Bronchial epithelial cell (primary cell): Measurements from ENCODE around the gene HOXB5. TPM values are rescaled to one million over a fixed set of nuclear protein-coding genes. Genes with fewer than 3 reads are reported as not detected.

Experiments used
- DNase-seq: peaks from one replicate; pipeline ENCODE4 v3.0.0-alpha.2; 2010; ENCODE audit warnings: low read depth
- FAIRE-seq: peaks from 2 replicates; lab custom pipeline; 2011; peaks lifted over from hg19 to GRCh38; lab: Jason Lieb, UNC
- H3K27me3 ChIP-seq: 2 replicates; pipeline ENCODE4 v1.5.1; 2011; ENCODE audit warnings: low read length; ENCODE audit not compliant: control insufficient read depth, insufficient read depth
- H3K36me3 ChIP-seq: 2 replicates; pipeline ENCODE4 v1.5.1; 2011; ENCODE audit warnings: low read length; ENCODE audit not compliant: control insufficient read depth, insufficient read depth
- H3K4me3 ChIP-seq: 2 replicates; pipeline ENCODE4 v1.5.1; 2011; ENCODE audit warnings: mild to moderate bottlenecking, low read depth, low read length, control low read depth
- CTCF ChIP-seq: IDR thresholded peaks from 2 replicates; pipeline ENCODE4 v1.5.1; 2011; ENCODE audit warnings: mild to moderate bottlenecking, moderate library complexity, low read length, control low read depth, inconsistent platforms; ENCODE audit not compliant: insufficient read depth, severe bottlenecking
- total RNA-seq: library from RNA; depleted of rRNA; stranded (reverse); fragments of >200 nt; gene quantifications from 2 replicates; pipeline ENCODE4 v1.2.1, GENCODE V29; 2014

HOXB5 gene
- total RNA-seq, 1 donor from 2014 or later: not detected

GRCh38 chr17:48590607-48591161 lies 2.9 kb downstream of the HOXB5 start:
- Histone ChIP-seq H3K27me3 (peaks cover 84% of the 10 kb centered on the region), H3K36me3 (no peaks in the 10 kb centered on the region), H3K4me3 (no peak overlapping the region)
- no peak for FAIRE-seq
- TF ChIP-seq CTCF: no peak
- no peak for DNase-seq

DNA sequence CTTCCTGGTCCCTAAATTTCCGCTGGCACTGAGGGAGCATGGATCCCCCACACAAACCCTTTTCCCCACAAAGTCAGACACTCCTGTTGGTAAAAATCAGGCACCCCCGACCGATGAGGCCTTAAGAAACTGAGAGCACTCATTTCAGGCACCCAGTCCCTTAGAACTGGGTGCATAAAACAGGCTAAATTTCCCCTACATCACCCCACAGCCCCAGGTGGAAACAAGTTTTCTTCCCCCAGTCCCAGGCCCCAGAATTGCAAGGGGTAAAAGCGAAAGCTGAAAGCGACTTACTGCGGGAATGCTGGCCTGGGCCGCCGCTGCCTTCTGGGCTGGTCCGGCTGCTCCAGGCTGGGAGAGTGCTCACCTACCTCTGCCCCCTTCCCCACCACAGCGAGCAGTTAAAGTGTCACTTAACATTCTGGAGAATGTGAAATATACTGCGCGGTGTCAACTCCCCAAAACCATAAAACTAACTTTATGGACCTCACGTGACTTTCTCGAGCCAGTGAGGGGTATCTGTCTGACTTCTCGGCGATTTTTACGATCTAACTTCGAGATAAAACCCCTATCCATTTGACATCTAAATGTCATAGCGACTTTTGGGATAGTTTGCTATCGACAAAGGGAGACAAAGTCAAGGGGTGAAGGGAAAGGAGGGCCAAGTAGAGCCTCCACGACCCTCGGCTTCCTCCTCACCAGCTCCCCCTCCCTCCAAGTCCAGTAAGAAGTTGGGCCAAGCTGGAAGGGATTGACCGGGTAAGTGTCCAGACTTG lies 3.6 kb downstream of the HOXB5 start, which contains the start of gene HOXB3:
Gene HOXB3, minus strand, starts transcription at position 411 of the 776 bp plus-strand sequence. CDS start 37,767 bp downstream, outside the sequence.
- no peak for TF ChIP-seq CTCF
- peaks cover 82% of the 10 kb centered on the region for H3K27me3 ChIP-seq
- DNase-seq (no peak), FAIRE-seq (no peak)
- no peaks in the 10 kb centered on the region for H3K36me3 ChIP-seq
- no peak within 1 kb of the TSS for H3K4me3 ChIP-seq

- no peaks in the 10 kb centered on the region for H3K36me3 ChIP-seq
- FAIRE-seq (no peak), DNase-seq (no peak)
- no peak overlapping the region for H3K4me3 ChIP-seq
- no peak for TF ChIP-seq CTCF
- H3K27me3 ChIP-seq: peaks cover 79% of the 10 kb centered on the region
Observed at GRCh38 chr17:48589060-48589830, 4.3 kb downstream of the HOXB5 start.

DNA sequence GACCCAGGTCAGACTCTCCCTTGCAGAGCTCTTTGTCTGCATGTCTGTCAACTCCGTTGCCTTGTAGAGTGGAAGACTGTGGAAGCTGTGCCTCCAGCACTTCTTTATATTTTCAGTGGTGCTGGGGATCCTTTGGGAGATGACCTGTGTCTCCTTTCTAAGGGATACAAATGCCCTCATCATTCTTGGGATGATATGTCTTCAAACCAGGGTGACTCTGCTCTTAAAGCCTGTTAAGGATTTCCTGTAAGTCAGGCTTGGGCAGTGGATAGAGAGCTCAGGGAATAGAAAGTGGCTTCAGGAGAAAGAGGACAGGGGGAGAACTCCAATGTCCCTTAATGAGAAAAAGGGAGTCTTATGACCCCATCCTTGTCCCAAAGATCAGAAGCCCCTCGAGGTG lies 5.1 kb downstream of the HOXB5 start:
- no peak for FAIRE-seq
- DNase-seq: no peak
- H3K27me3 ChIP-seq: peaks cover 81% of the 10 kb centered on the region
- TF ChIP-seq CTCF: no peak
- no peaks in the 10 kb centered on the region for H3K36me3 ChIP-seq
- no peak overlapping the region for H3K4me3 ChIP-seq

- H3K4me3 ChIP-seq: no peak overlapping the region
- TF ChIP-seq CTCF: no peak
- H3K27me3 ChIP-seq: peaks cover 81% of the 10 kb centered on the region
- DNase-seq (no peak), FAIRE-seq (no peak)
- no peaks in the 10 kb centered on the region for H3K36me3 ChIP-seq
Observed at GRCh38 chr17:48588074-48588415, 5.5 kb downstream of the HOXB5 start.
